A673 (cell line): Measurements from ENCODE around the gene RAB38. TPM values are rescaled to one million over a fixed set of nuclear protein-coding genes. Genes with fewer than 3 reads are reported as not detected.

Source experiments
- BruUV-seq: library from RNA; stranded (reverse); fragments of 400-500 nt; replicated peaks from 2 replicates; lab custom pipeline; 2021; lab: Mats Ljungman, UMichigan
- CTCF ChIA-PET: fragments of 300-600 bp; sonication (Branson Sonifier 250); formaldehyde crosslinking; loops from one replicate; lab custom pipeline; 2022; ENCODE audit warnings: antibody characterized with exemption; lab: Charles Lee
- POLR2A ChIA-PET: fragments of 300-600 bp; sonication (Branson Sonifier 250); formaldehyde crosslinking; loops from one replicate; lab custom pipeline; 2022; ENCODE audit warnings: antibody characterized with exemption; ENCODE audit not compliant: low non-redundant PET; lab: Charles Lee
- DNase-seq: peaks from one replicate; pipeline ENCODE4 v3.0.0-alpha.2; 2015; ENCODE audit warnings: low spot score
- H3K27ac ChIP-seq: fragments of 200-600 bp; sonication (generic); 2 replicates; pipeline ENCODE4 v1.5.1; 2016; ENCODE audit warnings: mixed run types, low read depth, mild to moderate bottlenecking, mixed read lengths, antibody characterized with exemption, low read length; ENCODE audit not compliant: poor library complexity, severe bottlenecking
- H3K27me3 ChIP-seq: fragments of 200-600 bp; sonication (generic); replicated peaks from 2 replicates; pipeline ENCODE4 v1.6.1; 2017; ENCODE audit warnings: mixed run types, low read depth, mild to moderate bottlenecking, mixed read lengths, antibody characterized with exemption, low read length; ENCODE audit not compliant: insufficient read depth, poor library complexity
- H3K36me3 ChIP-seq: fragments of 200-600 bp; sonication (generic); 2 replicates; pipeline ENCODE4 v1.6.1; 2016; ENCODE audit warnings: mixed run types, mild to moderate bottlenecking, mixed read lengths, antibody characterized with exemption, low read length; ENCODE audit not compliant: insufficient read depth, poor library complexity, severe bottlenecking
- H3K4me1 ChIP-seq: fragments of 200-600 bp; sonication (generic); 2 replicates; pipeline ENCODE4 v1.6.1; 2017; ENCODE audit warnings: mixed run types, mild to moderate bottlenecking, mixed read lengths, antibody characterized with exemption, low read length; ENCODE audit not compliant: insufficient read depth, poor library complexity, severe bottlenecking
- H3K4me3 ChIP-seq: fragments of 200-600 bp; sonication (generic); 2 replicates; pipeline ENCODE4 v1.5.1; 2016; ENCODE audit warnings: low read depth, mixed run types, mild to moderate bottlenecking, mixed read lengths, low read length; ENCODE audit not compliant: poor library complexity, severe bottlenecking
- H3K9me3 ChIP-seq: fragments of 200-600 bp; sonication (generic); 2 replicates; pipeline ENCODE4 v1.6.1; 2016; ENCODE audit warnings: mixed run types, low read depth, mild to moderate bottlenecking, mixed read lengths, antibody characterized with exemption, low read length; ENCODE audit not compliant: poor library complexity, severe bottlenecking
- CTCF ChIP-seq: fragments of 300-800, 200-600 bp; sonication (generic); conservative IDR thresholded peaks from 2 replicates; pipeline ENCODE4 v1.5.1; 2017; ENCODE audit warnings: low read depth, mild to moderate bottlenecking, antibody characterized with exemption, low read length, moderate library complexity, mixed read lengths
- EZH2 ChIP-seq: fragments of 200-600 bp; sonication (generic); IDR thresholded peaks from 2 replicates; pipeline ENCODE4 v1.6.1; 2017; ENCODE audit warnings: borderline replicate concordance, low read depth, mild to moderate bottlenecking, mixed read lengths, antibody characterized with exemption, low read length; ENCODE audit not compliant: poor library complexity, severe bottlenecking
- intact Hi-C: fragments of 100-400 bp; cut with micrococcal nuclease; formaldehyde crosslinking; loops from one replicate; pipeline ENCODE4 v1.10.0; 2022; ENCODE audit not compliant: unreplicated experiment
- total RNA-seq: library from RNA; stranded (reverse); gene quantifications from 2 replicates; pipeline ENCODE4 v1.2.3, GENCODE V29; 2021

The RAB38 gene
- total RNA-seq, 1 experiment from 2014 or later: 1.6 TPM

GRCh38 chr11:88179971-88180629 is 4.9 kb upstream of the RAB38 start:
- H3K36me3 ChIP-seq: no peaks in the 10 kb centered on the region
- H3K27ac ChIP-seq: no peak overlapping the region
- peaks cover 10% of the 10 kb centered on the region for H3K27me3 ChIP-seq
- CTCF ChIA-PET: no interaction called here
- no peak overlapping the region for H3K4me3 ChIP-seq
- intact Hi-C loops: no loop called here
- H3K4me1 ChIP-seq: no peaks in the 10 kb centered on the region
- TF ChIP-seq EZH2 (no peak), CTCF (no peak)
- no peaks in the 10 kb centered on the region for H3K9me3 ChIP-seq
- no TSS peak for BruUV-seq
- POLR2A ChIA-PET: no interaction called here
- DNase-seq: no peak

- no peaks in the 10 kb centered on the region for H3K4me1 ChIP-seq
- ChIA-PET POLR2A (no interaction called here), CTCF (no interaction called here)
- no peaks in the 10 kb centered on the region for H3K36me3 ChIP-seq
- intact Hi-C loops: no loop called here
- no peak overlapping the region for H3K27ac ChIP-seq
- BruUV-seq: no TSS peak
- no peaks in the 10 kb centered on the region for H3K9me3 ChIP-seq
- no peak for TF ChIP-seq CTCF
- TF ChIP-seq EZH2: no peak
- H3K4me3 ChIP-seq: no peak overlapping the region
- no peak for DNase-seq
- H3K27me3 ChIP-seq: peaks cover 10% of the 10 kb centered on the region
Observed at GRCh38 chr11:88179141-88179540, 3.9 kb upstream of the RAB38 start.

GRCh38 chr11:88178191-88178590 is 2.9 kb upstream of the RAB38 start:
- Histone ChIP-seq H3K9me3 (no peaks in the 10 kb centered on the region), H3K27ac (no peak overlapping the region), H3K27me3 (peaks cover 10% of the 10 kb centered on the region), H3K4me1 (no peaks in the 10 kb centered on the region), H3K4me3 (no peak overlapping the region), H3K36me3 (no peaks in the 10 kb centered on the region)
- POLR2A ChIA-PET: no interaction called here
- intact Hi-C loops: no loop called here
- BruUV-seq: no TSS peak
- TF ChIP-seq EZH2: no peak
- no peak for TF ChIP-seq CTCF
- DNase-seq: no peak
- CTCF ChIA-PET: no interaction called here
